Stimulated activated CD8-positive, alpha-beta memory T cell treated with anti-CD3 and anti-CD28 coated beads, Interleukin-4, amount 100 ng/mL, for 1 hour (primary cell): ENCODE measurements around the gene MYO10.
"Not testable (repeated sequence)": the region's sequence is repeated elsewhere in the genome, so short reads cannot be mapped to it uniquely, and the experiment has no call there.

Experiments used
- DNase-seq, 2 donors: peaks; one replicate each; pipeline ENCODE4 v3.0.0-alpha.2; 2020; ENCODE audit warnings: low read depth in 2 of 2, low spot score in 1 of 2

The MYO10 gene

DNA sequence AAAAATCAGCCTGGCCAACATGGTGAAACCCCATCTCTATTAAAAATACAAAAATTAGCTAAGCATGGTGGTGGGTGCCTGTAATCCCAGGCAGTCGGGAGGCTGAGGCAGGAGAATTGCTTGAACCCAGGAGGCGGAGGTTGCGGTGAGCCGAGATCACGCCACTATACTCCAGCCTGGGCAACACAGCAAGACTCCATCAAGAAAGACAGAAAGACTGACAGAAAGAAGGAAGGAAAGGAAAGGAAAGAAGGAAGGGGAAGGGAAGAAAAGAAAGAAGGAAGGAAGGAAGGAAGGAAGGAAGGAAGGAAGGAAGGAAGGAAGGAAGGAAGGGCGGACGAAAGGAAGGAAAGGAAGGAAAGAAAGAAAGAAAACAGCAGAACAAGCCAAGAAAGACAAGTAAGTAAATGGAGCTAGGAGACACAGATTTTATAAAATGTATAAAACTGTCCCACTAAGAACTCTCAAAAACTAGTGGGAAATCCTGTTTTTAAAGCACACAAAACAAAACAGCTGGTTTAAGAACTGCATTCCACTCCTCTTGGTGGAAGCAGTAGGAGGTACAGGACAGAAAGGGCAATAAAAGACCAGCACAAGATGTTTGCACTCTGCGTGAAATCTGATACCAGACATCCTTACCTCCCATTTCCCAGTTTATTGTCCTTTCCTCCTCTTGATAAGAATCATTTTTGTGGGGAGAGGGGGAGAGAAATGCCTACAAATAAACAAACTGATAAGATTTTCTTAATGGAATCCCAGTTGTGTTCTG, 46.7 kb downstream of the MYO10 start:
- DNase-seq, result no peak

DNA sequence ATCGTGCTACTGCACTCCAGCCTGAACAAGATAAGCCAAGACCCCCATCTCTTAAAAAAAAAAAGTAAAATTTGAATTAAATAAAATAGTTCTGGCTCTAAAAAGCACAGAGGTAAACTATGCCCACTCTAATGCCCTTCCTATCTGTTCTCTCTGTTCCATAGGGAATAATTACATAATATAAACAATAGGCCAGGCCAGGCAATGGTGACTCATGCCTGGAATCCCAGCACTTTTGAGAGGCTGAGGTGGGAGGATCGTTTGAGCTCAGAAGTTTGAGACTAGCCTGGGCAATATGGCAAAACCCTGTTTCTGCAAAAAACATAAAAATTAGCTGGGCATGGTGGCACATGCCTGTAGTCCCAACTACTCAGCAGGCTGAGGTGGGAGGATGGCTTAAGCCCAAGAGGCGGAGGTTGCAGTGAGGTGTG, 47.4 kb downstream of the MYO10 start:
- no peak for DNase-seq

DNA sequence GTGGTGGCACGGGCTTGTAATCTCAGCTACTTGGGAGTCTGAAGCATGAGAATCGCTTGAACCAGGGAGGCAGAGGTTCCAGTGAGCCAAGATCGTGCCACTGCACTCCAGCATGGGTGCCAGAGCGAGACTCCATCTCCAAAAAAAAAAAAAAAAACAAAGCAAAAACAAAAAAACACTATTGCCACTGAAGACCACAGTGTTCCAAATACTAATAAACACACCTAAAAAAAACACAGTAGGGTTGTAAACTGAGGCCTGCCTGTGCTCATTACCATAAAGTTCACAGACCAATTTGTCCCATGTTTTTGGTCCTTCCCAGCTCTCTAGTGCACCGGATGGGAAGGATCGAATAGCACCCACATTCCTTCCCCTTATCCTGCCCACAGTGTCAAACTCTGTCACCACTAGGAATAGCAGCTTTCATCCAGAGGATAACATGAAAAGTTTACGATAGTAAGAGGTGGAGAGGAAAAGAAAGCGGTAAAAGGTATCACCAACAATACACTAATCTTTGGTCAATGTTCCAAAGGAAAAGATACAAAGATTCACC, 49.2 kb downstream of the MYO10 start:
- DNase-seq, result no peak

DNA sequence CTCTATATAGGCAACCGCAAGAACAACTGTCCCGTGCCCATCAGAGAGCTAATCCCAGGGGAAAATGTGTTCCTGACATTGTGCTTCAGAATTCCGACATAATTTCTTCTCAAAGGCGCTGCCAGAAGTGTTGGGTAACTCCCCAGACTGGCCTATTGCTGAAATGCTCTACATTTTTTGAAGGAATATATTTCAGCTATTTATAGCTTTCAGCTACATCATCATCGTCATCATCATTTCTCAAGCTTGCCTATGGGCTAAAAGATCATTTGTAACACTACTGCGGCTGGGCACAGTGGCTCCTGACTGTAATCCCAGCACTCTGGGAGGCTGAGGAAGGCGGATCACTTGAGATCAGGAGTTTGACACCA, 49.7 kb downstream of the MYO10 start:
- DNase-seq, result no peak

DNA sequence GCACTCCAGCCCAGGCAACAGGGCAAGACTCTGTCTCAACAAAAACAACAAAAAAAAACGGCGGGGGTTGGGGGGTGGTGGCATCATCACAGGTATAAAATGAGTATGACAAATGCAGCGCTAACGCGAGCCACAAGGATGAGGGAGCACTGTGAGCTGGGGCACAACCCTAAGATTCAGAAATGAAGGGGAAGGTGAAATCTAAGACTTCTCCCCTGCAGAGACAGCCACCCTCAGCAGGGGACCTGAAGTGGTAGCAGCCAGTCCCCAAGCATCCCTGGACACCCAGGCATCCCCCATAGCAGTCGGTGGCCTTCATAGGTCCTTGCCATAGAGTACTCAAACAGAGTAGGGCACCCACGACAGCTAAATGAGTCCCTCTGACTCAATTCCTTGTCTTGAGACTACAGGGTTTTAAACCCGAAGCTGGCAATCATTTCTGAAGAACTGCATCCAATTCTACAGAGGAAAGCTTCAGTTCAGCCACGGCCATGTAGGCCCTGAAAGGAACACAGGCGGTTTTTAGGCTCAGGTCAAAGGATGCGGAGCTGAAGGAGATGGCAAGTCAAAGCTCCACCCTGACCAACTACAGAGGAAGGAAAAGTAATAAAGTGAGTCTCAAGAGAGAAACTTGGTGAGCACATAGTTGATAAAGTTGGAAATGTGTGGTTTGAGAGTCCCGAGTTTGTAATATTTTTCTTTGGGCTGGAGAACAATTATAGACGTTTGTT, 50.3 kb downstream of the MYO10 start:
- no peak for DNase-seq

DNA sequence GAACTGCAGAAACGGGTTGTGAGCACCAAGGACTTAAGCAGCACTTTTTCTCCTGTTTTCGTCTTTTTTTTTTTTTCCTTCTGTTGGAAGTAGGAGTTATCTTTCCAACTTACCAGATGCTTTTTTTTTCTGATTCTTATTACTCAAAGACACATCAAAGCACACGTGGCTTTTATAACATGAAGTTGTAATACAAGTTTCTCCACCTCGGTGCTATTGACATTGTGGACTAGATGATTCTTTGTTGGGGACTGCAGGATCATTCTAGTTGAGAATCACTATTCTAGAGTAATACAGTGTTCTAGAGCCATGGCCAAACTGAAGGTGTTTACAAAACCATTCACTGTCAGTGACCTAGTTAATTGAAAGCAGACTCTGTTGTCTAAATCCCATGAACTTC, 51.5 kb downstream of the MYO10 start:
- no peak for DNase-seq

DNA sequence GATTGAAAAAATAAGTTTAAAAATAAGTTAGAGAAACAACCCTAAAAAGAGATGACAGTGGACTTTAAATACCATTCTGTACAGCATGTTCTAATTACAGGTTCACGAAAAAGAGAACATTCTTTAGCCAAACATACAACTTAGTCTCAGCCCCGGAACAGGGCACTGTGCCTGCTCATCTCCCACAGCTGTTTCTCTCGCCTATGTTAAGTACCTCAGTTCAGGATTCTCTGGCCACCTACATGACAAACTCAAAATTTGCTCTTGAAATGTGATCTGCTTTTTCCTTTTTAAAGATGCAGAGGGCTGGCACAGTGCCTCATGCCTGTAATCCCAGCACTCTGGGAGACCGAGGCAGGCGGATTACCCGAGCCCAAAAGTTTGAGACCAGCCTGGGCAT, 52.3 kb downstream of the MYO10 start:
- no peak for DNase-seq

DNA sequence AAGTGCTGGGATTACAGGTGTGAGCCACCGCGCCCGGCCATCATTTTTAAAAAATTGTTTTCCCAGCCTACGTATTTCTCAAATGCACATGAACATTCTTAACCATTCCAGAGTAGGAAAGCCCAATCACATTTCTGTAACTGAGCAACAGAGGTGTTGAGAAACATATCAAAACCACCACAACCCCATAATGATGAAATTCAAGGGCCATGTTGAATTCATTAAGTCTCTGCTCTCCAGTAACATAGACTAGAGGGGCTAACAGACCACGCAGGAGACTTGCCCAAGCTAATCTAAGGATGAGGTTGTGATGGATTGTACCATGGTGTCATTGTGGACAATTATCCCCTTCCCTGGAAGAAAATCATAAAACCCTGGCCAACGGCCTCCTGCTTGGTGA, 52.9 kb downstream of the MYO10 start:
- DNase-seq, result no peak

DNA sequence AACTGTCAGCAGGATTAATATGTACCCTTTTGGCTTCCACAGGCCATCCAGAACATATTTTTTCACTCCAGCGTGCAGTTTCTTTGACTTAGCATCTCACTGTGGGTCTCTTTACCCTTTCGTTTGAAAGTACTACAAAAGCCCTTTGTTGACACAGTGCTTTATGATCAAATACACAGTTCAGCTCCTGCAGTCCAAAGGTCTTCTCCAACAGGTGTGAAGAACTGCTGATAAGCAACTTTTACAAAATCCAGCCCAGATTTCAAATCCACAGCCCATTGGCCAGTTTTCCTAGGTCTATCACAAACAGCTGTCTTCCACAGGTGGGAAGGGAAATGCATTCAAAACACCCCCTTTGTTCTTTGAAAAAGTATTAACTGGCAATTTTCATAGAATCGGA, 54.8 kb downstream of the MYO10 start:
- no peak for DNase-seq

DNA sequence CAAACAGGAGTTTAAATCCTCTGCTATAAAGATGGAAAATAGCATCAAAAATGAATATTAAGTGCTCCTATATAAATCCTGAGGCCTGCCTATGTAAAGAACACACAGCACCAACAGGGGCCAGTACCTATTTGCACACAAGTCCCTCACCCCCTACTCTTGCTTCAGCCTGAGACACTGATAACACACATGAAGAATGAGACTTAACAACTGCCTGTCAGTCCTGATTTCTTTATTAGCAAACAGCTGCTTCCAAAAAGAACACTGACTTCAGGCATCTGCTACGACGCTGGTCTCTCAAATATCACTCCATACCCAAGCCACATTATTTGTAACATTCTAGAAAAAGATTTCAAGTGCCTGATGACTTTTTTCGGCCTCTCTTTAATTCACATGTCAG, 55.5 kb downstream of the MYO10 start:
- no peak for DNase-seq

DNA sequence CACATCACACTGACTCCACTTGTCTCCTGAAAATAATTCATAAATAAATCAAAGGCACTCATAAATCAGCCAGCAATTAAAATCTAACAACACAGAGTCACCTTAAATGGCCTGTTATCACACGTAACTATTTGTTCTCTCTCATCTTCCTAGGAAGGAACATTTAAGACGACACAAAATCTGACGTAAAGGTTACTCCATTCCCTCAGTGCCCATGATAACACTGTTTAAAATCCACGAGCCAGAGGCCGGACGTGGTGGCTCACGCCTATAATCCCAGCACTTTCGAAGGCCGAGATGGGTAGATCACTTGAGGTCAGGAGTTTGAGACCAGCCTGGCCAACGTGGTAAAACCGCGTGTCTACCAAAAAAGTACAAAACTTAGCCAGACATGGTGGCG, 56.4 kb downstream of the MYO10 start:
- DNase-seq, result no peak

DNA sequence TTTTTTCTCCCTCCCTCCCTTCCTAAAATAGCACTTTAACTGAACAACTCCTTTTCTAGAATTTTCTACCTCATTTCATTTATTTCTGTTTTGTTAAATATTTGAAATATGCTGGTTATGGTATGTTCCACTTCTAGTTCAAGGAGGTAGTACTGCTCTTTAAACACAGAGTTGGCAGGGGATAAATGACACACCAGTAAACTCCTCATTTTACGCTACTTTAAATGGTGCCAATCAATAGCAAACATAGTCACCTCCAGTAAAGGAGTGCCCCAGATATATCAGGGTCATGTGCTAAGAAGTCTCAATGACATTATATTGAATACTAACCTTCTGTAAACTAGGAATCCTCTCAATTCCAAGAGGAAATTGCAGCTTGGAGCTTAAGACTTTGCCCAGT, 56.9 kb downstream of the MYO10 start:
- DNase-seq, result no peak

DNA sequence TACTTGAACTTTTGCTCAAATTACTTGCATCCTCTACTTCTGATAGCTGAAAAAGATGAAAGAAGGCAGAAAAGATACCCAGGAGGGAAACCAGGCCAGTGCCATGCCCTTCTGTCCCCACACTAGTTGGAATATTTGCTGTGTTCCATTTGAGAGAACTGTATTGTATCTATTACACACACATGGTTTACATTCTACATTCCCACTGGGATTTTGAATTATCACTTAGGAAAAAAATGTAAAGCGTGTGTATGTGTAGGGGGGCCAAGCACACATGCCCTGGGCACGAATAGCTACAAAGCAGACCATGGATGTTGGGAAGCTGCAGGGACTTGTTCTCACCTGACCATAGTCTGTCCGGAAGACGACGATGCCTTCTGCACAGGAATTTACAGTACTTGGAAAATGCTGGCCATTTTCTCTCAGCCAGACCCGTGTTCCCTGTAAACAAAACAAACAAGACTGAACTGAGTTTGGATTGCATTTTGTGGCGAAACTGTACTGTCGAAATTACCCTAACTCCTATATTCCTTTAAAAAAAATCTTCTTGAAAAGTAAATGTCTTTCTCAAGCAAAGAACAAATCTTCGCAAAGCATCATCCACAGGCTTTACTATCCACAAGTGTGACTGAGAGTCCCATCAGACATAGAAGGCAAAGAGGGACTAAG, 58.7 kb downstream of the MYO10 start:
- DNase-seq, result no peak

DNA sequence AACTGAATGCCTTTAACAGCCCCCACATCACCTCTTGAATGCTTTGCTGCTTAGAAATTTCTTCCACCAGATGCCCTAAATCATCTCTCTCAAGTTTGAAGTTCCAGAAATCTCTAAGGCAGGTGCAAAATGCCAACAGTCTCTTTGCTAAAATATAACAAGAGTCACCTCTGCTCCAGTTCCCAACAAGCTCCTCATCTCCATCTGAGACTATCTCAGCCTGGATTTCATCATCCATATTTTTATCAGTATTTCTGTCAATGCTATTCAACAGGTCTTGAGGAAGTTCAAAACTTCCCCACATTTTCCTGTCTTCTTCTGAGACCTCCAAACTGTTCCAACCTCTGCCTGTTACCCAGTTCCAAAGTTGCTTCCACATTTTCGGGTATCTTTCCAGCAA, 61.7 kb downstream of the MYO10 start:
- DNase-seq, result not testable (repeated sequence)

DNA sequence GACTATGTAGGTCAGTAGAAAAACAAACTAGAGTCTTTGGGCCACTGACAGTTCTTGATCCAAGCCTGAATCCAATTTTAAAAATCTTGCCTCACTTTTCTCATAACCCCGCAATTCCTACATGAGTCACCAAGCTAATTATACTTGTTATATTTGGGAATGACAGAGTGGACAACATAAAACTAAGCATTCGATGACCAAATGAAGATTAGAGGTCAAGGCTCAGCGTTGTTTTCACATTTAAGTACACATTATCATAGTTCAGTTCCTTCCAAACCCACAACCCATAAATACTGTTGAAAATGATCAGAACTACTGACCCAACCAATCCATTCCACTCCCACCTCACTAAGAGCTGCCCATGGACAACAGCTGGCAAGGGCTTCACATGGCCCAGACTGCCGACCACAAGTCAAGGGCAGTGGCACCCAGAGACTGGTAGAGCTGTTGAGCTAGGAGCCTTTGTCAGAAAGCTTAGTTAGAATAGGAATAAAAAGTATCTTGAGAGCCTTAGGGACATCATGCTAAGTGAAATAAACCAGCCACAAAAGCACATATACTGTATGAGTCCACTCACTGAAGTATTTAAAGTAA, 64.2 kb downstream of the MYO10 start:
- DNase-seq, result no peak

DNA sequence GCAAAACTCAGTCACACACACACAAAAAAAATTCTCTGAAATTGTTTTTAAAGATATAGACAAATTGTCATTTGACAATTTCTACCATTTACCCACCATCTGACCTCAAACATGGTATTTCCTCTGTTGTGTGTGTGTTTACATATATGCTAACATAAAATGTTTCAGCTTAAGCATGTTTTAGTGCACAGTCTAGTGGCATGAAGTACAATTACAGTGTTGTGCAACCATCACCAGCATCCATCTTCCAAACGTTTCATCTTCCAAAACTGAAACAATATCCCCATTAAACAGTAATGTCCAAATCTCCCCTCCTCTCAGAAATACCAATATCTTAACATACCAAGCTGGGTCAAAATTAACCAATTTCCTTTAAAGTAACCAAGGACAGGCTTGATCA, 65.2 kb downstream of the MYO10 start:
- no peak for DNase-seq

DNA sequence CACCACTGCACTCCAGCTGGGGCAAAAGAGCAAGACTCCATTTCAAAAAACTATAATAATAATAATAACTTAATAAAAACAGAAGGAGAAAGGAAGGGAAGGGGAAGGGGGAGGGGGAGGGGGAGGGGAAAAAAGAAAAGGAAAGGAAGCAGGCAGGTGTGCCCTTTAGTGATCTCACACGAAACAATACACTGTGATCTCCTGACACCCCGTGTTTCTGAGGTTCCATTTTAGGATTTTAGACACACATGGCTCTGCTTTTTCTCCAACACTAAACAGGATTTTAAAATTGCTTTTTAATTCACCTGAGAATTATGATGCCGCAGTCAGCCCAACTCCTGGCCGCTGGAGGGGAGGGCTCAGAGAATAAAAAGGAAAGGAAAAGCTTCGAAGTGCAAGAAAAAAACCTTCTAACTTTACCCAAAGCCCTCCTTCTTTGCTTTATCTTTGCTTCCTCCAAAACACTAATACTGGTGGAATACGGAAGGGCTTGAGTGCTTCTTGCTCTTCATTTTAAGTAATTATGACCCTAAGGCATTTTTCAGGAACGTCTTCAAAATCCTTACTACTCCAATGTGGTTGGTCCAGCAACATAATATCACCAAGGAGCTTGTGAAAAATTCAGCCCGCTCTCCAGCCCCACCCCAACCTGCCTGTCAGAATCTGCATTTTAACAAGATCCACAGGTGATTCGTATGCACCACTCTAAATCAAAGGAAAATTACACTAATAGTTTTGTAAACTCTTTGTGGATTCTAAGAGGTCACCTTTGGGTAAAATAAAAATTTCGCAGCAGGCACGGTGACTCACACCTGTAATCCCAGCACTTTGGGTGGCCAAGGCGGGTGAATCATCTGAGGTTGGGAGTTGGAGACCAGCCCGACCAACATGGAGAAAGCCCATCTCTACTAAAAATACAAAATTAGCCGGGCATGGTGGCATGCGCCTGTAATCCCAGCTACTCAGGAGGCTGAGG, 66.0 kb downstream of the MYO10 start:
- DNase-seq, result no peak

DNA sequence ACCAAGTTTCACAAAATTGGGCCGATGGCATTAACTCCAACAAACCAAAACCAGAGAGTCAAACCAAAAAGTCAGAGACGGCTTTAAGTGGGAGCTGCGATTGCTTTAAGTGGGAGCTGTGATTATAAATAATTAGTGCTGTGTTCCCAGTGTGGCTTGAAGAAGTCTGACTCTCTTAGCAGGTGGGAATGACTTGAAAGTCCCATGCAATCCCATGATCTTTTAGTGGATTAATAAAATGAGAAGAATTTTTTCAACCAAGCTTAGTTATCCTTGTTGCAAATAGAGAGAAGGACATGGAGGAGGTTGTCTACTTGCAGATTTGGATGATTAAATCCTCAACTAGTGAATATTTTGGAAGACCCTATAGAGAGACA, 68.5 kb downstream of the MYO10 start:
- DNase-seq, result no peak

DNA sequence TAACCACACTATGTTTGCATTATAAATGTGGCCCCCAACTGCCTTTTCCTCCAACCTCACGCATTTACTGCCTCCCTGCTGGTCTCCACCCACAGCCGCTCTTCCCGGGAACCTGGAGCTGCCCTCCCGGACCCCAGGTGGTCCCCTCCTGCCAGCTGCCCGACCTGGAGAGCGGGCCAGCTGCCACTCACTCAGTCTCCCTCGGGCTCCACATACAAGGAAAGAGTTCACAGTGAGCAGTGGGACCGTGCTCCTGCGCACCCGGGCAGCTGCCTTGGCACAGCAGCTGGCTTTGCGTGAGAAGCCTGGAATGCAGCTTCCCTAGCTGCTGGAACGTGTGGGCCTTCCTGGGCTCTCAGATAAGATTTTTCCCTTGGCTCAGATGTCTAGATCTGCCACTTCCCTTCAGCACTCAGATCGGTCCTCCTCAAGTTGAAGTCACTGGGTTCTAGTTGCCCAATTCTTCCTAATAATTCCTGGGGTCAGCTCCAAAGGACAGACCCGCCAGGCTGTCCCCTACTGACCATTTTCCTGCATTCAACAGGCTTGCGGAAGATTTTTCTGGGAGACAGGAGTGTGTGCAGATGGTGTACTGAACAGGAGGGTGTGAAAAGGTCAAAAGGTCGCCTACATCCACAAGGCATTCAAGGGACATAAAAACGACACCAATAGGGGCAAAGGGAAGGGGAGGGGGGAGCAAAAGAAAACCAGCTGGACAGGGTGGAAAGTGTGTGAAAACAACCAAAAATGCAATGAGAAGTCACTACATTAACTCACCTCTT, 69.1 kb downstream of the MYO10 start:
- no peak for DNase-seq

DNA sequence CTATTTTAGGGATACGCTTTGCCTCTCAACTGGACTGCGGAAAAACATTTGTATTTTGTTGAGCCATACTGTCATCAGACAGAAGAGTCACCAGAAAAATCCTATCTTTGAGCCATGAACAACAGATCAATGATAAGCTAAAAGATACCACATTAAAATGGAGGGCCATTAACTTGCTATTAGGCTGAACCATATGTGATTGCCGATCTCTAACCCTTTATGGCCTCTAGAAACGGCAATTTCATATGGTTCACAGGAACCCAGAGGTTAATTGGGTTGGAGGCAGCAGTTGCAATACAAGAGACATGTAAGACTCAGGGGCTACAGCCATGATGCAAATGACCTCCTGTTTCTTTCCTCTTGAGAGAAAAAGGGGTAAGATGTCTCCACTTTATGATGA, 69.8 kb downstream of the MYO10 start:
- DNase-seq, result no peak
